ENCODE measurements around the gene SMYD4. TPM values are rescaled to one million over a fixed set of nuclear protein-coding genes. Genes with fewer than 3 reads are reported as not detected.

The SMYD4 gene, protein sequence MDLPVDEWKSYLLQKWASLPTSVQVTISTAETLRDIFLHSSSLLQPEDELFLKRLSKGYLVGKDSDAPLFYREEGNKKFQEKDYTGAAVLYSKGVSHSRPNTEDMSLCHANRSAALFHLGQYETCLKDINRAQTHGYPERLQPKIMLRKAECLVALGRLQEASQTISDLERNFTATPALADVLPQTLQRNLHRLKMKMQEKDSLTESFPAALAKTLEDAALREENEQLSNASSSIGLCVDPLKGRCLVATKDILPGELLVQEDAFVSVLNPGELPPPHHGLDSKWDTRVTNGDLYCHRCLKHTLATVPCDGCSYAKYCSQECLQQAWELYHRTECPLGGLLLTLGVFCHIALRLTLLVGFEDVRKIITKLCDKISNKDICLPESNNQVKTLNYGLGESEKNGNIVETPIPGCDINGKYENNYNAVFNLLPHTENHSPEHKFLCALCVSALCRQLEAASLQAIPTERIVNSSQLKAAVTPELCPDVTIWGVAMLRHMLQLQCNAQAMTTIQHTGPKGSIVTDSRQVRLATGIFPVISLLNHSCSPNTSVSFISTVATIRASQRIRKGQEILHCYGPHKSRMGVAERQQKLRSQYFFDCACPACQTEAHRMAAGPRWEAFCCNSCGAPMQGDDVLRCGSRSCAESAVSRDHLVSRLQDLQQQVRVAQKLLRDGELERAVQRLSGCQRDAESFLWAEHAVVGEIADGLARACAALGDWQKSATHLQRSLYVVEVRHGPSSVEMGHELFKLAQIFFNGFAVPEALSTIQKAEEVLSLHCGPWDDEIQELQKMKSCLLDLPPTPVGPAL
- polyA plus RNA-seq: 6.8 and 12.9 TPM in 2 replicates
- 14.6 and 15.0 TPM in 2 replicates for polyA minus RNA-seq

DNA sequence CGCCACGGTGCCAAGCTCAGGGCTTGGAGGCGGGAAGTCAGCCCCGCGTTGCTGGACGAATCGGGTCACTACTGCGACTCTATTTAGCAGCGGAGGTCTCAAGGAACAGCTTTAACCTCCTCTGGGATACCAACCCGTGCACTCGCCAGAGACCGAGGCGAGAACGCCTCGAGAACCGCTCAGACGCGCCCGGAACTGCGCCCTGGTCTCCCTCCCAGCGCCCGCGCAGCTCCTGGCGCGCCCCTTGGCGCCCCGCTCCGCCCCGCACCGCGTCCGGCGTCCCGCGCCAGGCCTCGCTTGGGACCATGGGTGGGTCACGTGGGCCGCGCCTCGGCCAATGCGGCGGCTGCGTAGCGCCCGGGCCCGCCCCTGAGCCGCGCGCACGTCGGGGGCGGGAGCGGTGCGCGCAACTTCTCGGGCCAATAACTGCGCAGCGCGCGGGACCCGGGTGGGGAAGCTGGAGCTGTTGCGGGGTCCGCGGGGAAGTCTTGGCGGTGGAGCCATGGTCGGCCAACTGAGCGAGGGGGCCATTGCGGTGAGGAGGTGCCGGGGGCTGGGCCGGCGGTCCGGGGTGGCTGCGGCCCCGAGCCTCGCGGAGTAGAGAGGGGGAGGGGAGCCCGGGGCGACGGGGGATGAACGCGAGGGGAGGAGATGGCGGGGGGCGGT is at the start of gene SMYD4, which contains the start of gene RPA1:
TSS of gene SMYD4 (minus strand) at position 311 of the 666 bp plus-strand sequence. CDS start 1,908 bp downstream, outside the sequence.
TSS of gene RPA1 (plus strand) at position 414 of the 666 bp plus-strand sequence. CDS start at position 503, 89 bp downstream.
- peak within 1 kb of the TSS; percentile 94 for H2AFZ ChIP-seq (ENCODE audit: low read depth, low read length)
- peaks cover 13% of the 10 kb centered on the region for H3K79me2 ChIP-seq (replicated peaks; ENCODE audit: insufficient read depth, low read length)
- peak; percentile 87 for TF ChIP-seq MXI1 (conservative IDR thresholded peaks at IDR 0.05; ENCODE audit: poor library complexity, severe bottlenecking)
- no peak for TF ChIP-seq TAF1 (IDR thresholded peaks at IDR 0.05; ENCODE audit: low read depth)
- peak; percentile 52 for TF ChIP-seq RAD21 (conservative IDR thresholded peaks at IDR 0.05)
- TF ChIP-seq SMC3 (conservative IDR thresholded peaks at IDR 0.05; ENCODE audit: poor library complexity): peak; percentile 55
- no peak for TF ChIP-seq EZH2 (IDR thresholded peaks at IDR 0.05; ENCODE audit: borderline replicate concordance, insufficient read depth, low read length, poor library complexity, severe bottlenecking)
- TF ChIP-seq, protein P1, sequence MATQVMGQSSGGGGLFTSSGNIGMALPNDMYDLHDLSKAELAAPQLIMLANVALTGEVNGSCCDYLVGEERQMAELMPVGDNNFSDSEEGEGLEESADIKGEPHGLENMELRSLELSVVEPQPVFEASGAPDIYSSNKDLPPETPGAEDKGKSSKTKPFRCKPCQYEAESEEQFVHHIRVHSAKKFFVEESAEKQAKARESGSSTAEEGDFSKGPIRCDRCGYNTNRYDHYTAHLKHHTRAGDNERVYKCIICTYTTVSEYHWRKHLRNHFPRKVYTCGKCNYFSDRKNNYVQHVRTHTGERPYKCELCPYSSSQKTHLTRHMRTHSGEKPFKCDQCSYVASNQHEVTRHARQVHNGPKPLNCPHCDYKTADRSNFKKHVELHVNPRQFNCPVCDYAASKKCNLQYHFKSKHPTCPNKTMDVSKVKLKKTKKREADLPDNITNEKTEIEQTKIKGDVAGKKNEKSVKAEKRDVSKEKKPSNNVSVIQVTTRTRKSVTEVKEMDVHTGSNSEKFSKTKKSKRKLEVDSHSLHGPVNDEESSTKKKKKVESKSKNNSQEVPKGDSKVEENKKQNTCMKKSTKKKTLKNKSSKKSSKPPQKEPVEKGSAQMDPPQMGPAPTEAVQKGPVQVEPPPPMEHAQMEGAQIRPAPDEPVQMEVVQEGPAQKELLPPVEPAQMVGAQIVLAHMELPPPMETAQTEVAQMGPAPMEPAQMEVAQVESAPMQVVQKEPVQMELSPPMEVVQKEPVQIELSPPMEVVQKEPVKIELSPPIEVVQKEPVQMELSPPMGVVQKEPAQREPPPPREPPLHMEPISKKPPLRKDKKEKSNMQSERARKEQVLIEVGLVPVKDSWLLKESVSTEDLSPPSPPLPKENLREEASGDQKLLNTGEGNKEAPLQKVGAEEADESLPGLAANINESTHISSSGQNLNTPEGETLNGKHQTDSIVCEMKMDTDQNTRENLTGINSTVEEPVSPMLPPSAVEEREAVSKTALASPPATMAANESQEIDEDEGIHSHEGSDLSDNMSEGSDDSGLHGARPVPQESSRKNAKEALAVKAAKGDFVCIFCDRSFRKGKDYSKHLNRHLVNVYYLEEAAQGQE (IDR thresholded peaks at IDR 0.05; ENCODE audit: borderline replicate concordance): no peak
- TF ChIP-seq POLR2AphosphoS5 (IDR thresholded peaks at IDR 0.05): peak; percentile 70
- TF ChIP-seq EP300 (conservative IDR thresholded peaks at IDR 0.05; ENCODE audit: poor library complexity, severe bottlenecking): peak; percentile 45
- H4K20me1 ChIP-seq (ENCODE audit: insufficient read depth): no peaks in the 10 kb centered on the region
- H3K9me2 ChIP-seq (ENCODE audit: insufficient read depth, low read length): no peaks in the 10 kb centered on the region
- peak within 1 kb of the TSS; percentile 78 for H3K4me3 ChIP-seq (ENCODE audit: low read length)
- H3K27me3 ChIP-seq (ENCODE audit: insufficient read depth, low read depth, low read length): no peaks in the 10 kb centered on the region
- peak within 1 kb of the TSS; percentile 63 for H3K9ac ChIP-seq (ENCODE audit: low read length)
- peak within 1 kb of the TSS; percentile 91 for H3K4me2 ChIP-seq (ENCODE audit: low read length)
- H3K9me3 ChIP-seq (ENCODE audit: low read length): no peaks in the 10 kb centered on the region
- H3K27ac ChIP-seq (ENCODE audit: low read length): peak within 1 kb of the TSS; percentile 37
- no peaks in the 10 kb centered on the region for H3K36me3 ChIP-seq (ENCODE audit: insufficient read depth, low read length)
- no peaks in the 10 kb centered on the region for H3F3A ChIP-seq (ENCODE audit: insufficient read depth, low read length, poor library complexity, severe bottlenecking)

DNA sequence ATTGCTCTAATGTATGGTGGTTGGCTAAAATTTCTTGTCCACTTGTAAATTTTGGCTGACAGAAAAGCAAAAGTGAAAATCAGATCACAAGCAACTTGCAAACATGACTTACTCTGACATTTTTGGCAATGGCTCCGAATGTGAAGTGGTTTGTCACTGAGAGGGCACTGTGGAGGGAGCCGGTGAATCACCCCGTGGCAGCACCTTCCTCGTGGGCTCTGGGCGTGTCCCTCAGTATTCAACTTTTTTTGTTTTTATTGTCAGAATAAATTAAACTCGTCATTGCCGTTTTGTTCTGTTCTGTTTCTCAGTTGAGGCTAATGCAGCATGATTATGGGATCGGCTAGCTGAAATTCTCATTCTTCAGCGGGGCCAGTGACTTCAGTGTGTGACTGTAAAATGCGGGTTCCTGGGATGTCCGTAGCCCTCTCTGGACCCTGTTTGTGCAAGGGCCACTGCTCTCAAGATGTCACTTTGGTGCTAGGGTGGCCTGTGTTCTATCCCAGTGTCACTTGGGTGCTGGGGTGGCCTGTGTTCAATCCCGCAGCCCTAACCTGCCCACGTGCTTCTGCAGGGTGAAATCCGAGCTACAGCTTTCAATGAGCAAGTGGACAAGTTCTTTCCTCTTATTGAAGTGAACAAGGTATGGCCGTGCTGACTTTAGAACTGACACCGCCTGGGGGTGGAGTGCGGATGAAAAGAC is 48.9 kb upstream of the SMYD4 start:
- Histone ChIP-seq H3K27ac (ENCODE audit: low read length) (no peak overlapping the region), H2AFZ (ENCODE audit: low read depth, low read length) (no peak overlapping the region), H3K9me2 (ENCODE audit: insufficient read depth, low read length) (no peaks in the 10 kb centered on the region), H3K9me3 (ENCODE audit: low read length) (no peaks in the 10 kb centered on the region), H3K36me3 (ENCODE audit: insufficient read depth, low read length) (no peaks in the 10 kb centered on the region), H3F3A (ENCODE audit: insufficient read depth, low read length, poor library complexity, severe bottlenecking) (no peaks in the 10 kb centered on the region), H3K4me3 (ENCODE audit: low read length) (no peak overlapping the region), H3K79me2 (replicated peaks; ENCODE audit: insufficient read depth, low read length) (no peaks in the 10 kb centered on the region), H3K4me2 (ENCODE audit: low read length) (no peak overlapping the region), H4K20me1 (ENCODE audit: insufficient read depth) (no peaks in the 10 kb centered on the region), H3K9ac (ENCODE audit: low read length) (no peak overlapping the region), H3K27me3 (ENCODE audit: insufficient read depth, low read depth, low read length) (no peaks in the 10 kb centered on the region)
- TF ChIP-seq, protein P2, sequence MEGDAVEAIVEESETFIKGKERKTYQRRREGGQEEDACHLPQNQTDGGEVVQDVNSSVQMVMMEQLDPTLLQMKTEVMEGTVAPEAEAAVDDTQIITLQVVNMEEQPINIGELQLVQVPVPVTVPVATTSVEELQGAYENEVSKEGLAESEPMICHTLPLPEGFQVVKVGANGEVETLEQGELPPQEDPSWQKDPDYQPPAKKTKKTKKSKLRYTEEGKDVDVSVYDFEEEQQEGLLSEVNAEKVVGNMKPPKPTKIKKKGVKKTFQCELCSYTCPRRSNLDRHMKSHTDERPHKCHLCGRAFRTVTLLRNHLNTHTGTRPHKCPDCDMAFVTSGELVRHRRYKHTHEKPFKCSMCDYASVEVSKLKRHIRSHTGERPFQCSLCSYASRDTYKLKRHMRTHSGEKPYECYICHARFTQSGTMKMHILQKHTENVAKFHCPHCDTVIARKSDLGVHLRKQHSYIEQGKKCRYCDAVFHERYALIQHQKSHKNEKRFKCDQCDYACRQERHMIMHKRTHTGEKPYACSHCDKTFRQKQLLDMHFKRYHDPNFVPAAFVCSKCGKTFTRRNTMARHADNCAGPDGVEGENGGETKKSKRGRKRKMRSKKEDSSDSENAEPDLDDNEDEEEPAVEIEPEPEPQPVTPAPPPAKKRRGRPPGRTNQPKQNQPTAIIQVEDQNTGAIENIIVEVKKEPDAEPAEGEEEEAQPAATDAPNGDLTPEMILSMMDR (IDR thresholded peaks at IDR 0.05; ENCODE audit: poor library complexity, severe bottlenecking): no peak
- TF ChIP-seq, protein P1 (IDR thresholded peaks at IDR 0.05; ENCODE audit: borderline replicate concordance): no peak
- no peak for TF ChIP-seq TAF1 (IDR thresholded peaks at IDR 0.05; ENCODE audit: low read depth)
- TF ChIP-seq MXI1 (conservative IDR thresholded peaks at IDR 0.05; ENCODE audit: poor library complexity, severe bottlenecking): no peak
- TF ChIP-seq EP300 (conservative IDR thresholded peaks at IDR 0.05; ENCODE audit: poor library complexity, severe bottlenecking): no peak
- no peak for TF ChIP-seq SMC3 (conservative IDR thresholded peaks at IDR 0.05; ENCODE audit: poor library complexity)
- TF ChIP-seq POLR2AphosphoS5 (IDR thresholded peaks at IDR 0.05): no peak
- TF ChIP-seq RAD21 (conservative IDR thresholded peaks at IDR 0.05): no peak
- TF ChIP-seq EZH2 (IDR thresholded peaks at IDR 0.05; ENCODE audit: borderline replicate concordance, insufficient read depth, low read length, poor library complexity, severe bottlenecking): no peak

Measured in neural cell (in vitro differentiated cells).